ENCODE data around the gene ADAM10. TPM values are rescaled to one million over a fixed set of nuclear protein-coding genes. Genes with fewer than 3 reads are reported as not detected.

The ADAM10 gene
- total and polyA plus RNA-seq, 2 of the 8 experiments (the other 6 are each of a cell fraction or from before 2014, with no cell fraction given) = 46.5 to 163 TPM

- no peaks in the 10 kb centered on the region for H3K9me3 ChIP-seq (ENCODE audit: insufficient read depth in 2 of 2, low read depth in 1 of 2, low read length in 1 of 2)
- peaks cover 2 to 15% of the 10 kb centered on the region in 2 experiments for H4K20me1 ChIP-seq (replicated peaks in 1 of 2; ENCODE audit: control insufficient read depth in 1 of 2, insufficient read depth in 2 of 2, low read length in 2 of 2)
- no peak overlapping the region for H3K56ac ChIP-seq (replicated peaks; ENCODE audit: insufficient read length, low read depth, low read length)
- no peak overlapping the region for H4K5ac ChIP-seq (ENCODE audit: insufficient read length, low read depth, low read length)
- H3K23ac ChIP-seq (ENCODE audit: insufficient read length) = no peak overlapping the region
- TF ChIP-seq, protein P1, sequence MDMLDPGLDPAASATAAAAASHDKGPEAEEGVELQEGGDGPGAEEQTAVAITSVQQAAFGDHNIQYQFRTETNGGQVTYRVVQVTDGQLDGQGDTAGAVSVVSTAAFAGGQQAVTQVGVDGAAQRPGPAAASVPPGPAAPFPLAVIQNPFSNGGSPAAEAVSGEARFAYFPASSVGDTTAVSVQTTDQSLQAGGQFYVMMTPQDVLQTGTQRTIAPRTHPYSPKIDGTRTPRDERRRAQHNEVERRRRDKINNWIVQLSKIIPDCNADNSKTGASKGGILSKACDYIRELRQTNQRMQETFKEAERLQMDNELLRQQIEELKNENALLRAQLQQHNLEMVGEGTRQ (IDR thresholded peaks at IDR 0.05; ENCODE audit: low read length) = no peak
- TF ChIP-seq RAD21 (IDR thresholded peaks at IDR 0.05 in 1 of 2, conservative IDR thresholded peaks at IDR 0.05 in 1 of 2; ENCODE audit: low read depth in 2 of 2, low read length in 2 of 2) (no peak), CREB1 (IDR thresholded peaks at IDR 0.05) (no peak), RFX5 (IDR thresholded peaks at IDR 0.05; ENCODE audit: borderline replicate concordance, low read depth, low read length) (no peak), SIN3A (conservative IDR thresholded peaks at IDR 0.05 in 1 of 2, IDR thresholded peaks at IDR 0.05 in 1 of 2; ENCODE audit: low read depth in 1 of 2, low read length in 2 of 2) (no peak), CBX5 (IDR thresholded peaks at IDR 0.05; ENCODE audit: low read depth, low read length) (no peak), BACH1 (IDR thresholded peaks at IDR 0.05; ENCODE audit: low read length) (no peak), HDAC2 (IDR thresholded peaks at IDR 0.05; ENCODE audit: borderline replicate concordance in 1 of 2, low read depth in 2 of 2, low read length in 2 of 2) (no peak), EP300 (IDR thresholded peaks at IDR 0.05; ENCODE audit: borderline replicate concordance in 1 of 2, low read depth in 2 of 2, low read length in 2 of 2) (no peak), ATF3 (IDR thresholded peaks at IDR 0.05; ENCODE audit: insufficient read depth, low read depth, low read length) (no peak), RBBP5 (IDR thresholded peaks at IDR 0.05; ENCODE audit: borderline replicate concordance, low read depth, low read length) (no peak)
- no peak overlapping the region for H3K27ac ChIP-seq (ENCODE audit: low read depth, low read length)
- 96% methylated on average over 2 of the region's 2 CpGs; no CpG with 5 or more reads in 1 of the 2 experiments for WGBS, 2 experiments (ENCODE audit: extremely low coverage in 1 of 2, insufficient coverage in 1 of 2, insufficient read length in 1 of 2, insufficient replicate concordance in 2 of 2, low coverage in 1 of 2, low lambda C conversion rate in 2 of 2, missing lambda C conversion rate in 1 of 2)
- H4K91ac ChIP-seq (replicated peaks; ENCODE audit: insufficient read length, low read length) = no peak overlapping the region
- POLR2A ChIA-PET (ENCODE audit: partially characterized antibody) = no interaction called here
- no peak overlapping the region for H3K4ac ChIP-seq (replicated peaks; ENCODE audit: insufficient read length, low read depth, low read length)
- H2BK15ac ChIP-seq (ENCODE audit: low read length) = no peak overlapping the region
- no peak overlapping the region for H3K14ac ChIP-seq (ENCODE audit: insufficient read length)
- DNase-seq (ENCODE audit: low read depth in 1 of 2, low spot score in 2 of 2) (no peak), FAIRE-seq (no peak)
- H3K18ac ChIP-seq (ENCODE audit: extremely low read depth, low read length) = no peak overlapping the region
- H2BK5ac ChIP-seq (ENCODE audit: low read depth, low read length) = no peak overlapping the region
- H3K4me1 ChIP-seq (replicated peaks in 1 of 4; ENCODE audit: control insufficient read depth in 3 of 4, insufficient read depth in 4 of 4, low read length in 3 of 4) = peaks cover 0 to 12% (median 1%) of the 10 kb centered on the region in 4 experiments; a peak in 3 of 7 replicates
- no peak overlapping the region for H3K4me3 ChIP-seq (ENCODE audit: extremely low read depth in 1 of 4, insufficient read depth in 2 of 4, low read depth in 3 of 4, low read length in 4 of 4)
- peaks cover 6 to 96% of the 10 kb centered on the region in 2 experiments for H3K79me2 ChIP-seq (ENCODE audit: control insufficient read depth in 1 of 2, insufficient read depth in 2 of 2, low read length in 2 of 2)
- no peak overlapping the region for H2BK120ac ChIP-seq (replicated peaks; ENCODE audit: low read depth, low read length)
- H3K36me3 ChIP-seq (ENCODE audit: control insufficient read depth in 2 of 4, insufficient read depth in 4 of 4, low read length in 3 of 4) = no peaks in the 10 kb centered on the region
- H2AFZ ChIP-seq (ENCODE audit: low read length) = no peak overlapping the region
- peaks cover 4% of the 10 kb centered on the region; the same call in 1 of the 2 replicates for H3K79me1 ChIP-seq (ENCODE audit: low read depth, low read length)
- H3K4me2 ChIP-seq (ENCODE audit: insufficient read depth in 1 of 2, low read depth in 2 of 2, low read length in 2 of 2) = no peak overlapping the region
- H3K23me2 ChIP-seq (ENCODE audit: low read depth, low read length) = no peaks in the 10 kb centered on the region
- CTCF ChIA-PET (ENCODE audit: partially characterized antibody) = no interaction called here
- no peak overlapping the region for H2BK12ac ChIP-seq (ENCODE audit: low read depth, low read length)
- H3K27me3 ChIP-seq (replicated peaks in 1 of 4; ENCODE audit: control insufficient read depth in 3 of 4, extremely low read depth in 1 of 4, insufficient read depth in 3 of 4, low read length in 3 of 4) = no peaks in the 10 kb centered on the region; a peak in 1 of 7 replicates
- no peak overlapping the region for H2BK20ac ChIP-seq (ENCODE audit: low read length)
- H3K9ac ChIP-seq (replicated peaks in 1 of 4; ENCODE audit: extremely low read depth in 1 of 4, low read depth in 3 of 4, low read length in 3 of 4) = no peak overlapping the region
- no peak overlapping the region for H2AK5ac ChIP-seq (ENCODE audit: low read depth, low read length)
- H4K8ac ChIP-seq (ENCODE audit: extremely low read depth, insufficient read depth, low read length) = no peak overlapping the region
Measured at GRCh38 chr15:58699769-58700168, 49.7 kb downstream of the ADAM10 start.

All from H1 (cell line).